HepG2 (cell line): ENCODE data around the gene ATR. TPM values are rescaled to one million over a fixed set of nuclear protein-coding genes. Genes with fewer than 3 reads are reported as not detected.
"Not testable (repeated sequence)": the region's sequence is repeated elsewhere in the genome, so short reads cannot be mapped to it uniquely, and the experiment has no call there.

Experiments
- ATAC-seq: fragments of 200-7000 bp; cut with Tn5 transposase; 3 replicates; pipeline ENCODE4 v1.9.1; 2020; ENCODE audit warnings: mild to moderate bottlenecking, moderate library complexity
- BruUV-seq: library from RNA; stranded (reverse); fragments of 400-500 nt; replicated peaks from 2 replicates; lab custom pipeline; 2021; lab: Mats Ljungman, UMichigan
- CTCF ChIA-PET: fragments of 300-600 bp; formaldehyde crosslinking; extraction: SDS; loops from one replicate; lab custom pipeline; 2021; ENCODE audit warnings: low total read pairs, inconsistent platforms, low intra/inter-chr PET ratio; lab: Yijun Ruan, JAX
- POLR2A ChIA-PET: fragments of 350-600 bp; sonication (Branson Sonifier 250); formaldehyde crosslinking; loops from one replicate; lab custom pipeline; 2020; ENCODE audit warnings: antibody characterized with exemption, inconsistent platforms; lab: Yijun Ruan, JAX
- DNase-seq: peaks from one replicate; pipeline ENCODE4 v3.0.0-alpha.2; 2015; ENCODE audit warnings: low spot score
- FAIRE-seq: peaks from 3 replicates; lab custom pipeline; 2011; peaks lifted over from hg19 to GRCh38; lab: Jason Lieb, UNC
- H2AFZ ChIP-seq: one replicate; pipeline ENCODE4 v1.6.1; 2011; ENCODE audit warnings: low read length, inconsistent platforms
- H3K27ac ChIP-seq: fragments of 300-600 bp; 3 replicates; pipeline ENCODE4 v1.8.0; 2011; ENCODE audit warnings: mixed run types, mild to moderate bottlenecking, mixed read lengths, low read length, inconsistent platforms; ENCODE audit not compliant: insufficient read depth; ENCODE audit errors: extremely low read length
- H3K27me3 ChIP-seq, 2 experiments: fragments of 200-600 bp in 1 of 2; 2 replicates in 1 of 2; 3 replicates in 1 of 2; pipeline versions ENCODE4 v1.6.0 to v1.8.0; 2011; ENCODE audit warnings: low read length in 2 of 2, mild to moderate bottlenecking in 2 of 2, moderate library complexity in 2 of 2, inconsistent platforms in 1 of 2; ENCODE audit not compliant: insufficient read depth in 2 of 2, control insufficient read depth in 1 of 2
- H3K36me3 ChIP-seq, 2 experiments: fragments of 200-600 bp in 1 of 2; replicated peaks in 1 of 2; 2 replicates in 1 of 2; 3 replicates in 1 of 2; pipeline versions ENCODE4 v1.5.1 to v1.8.0; 2011; ENCODE audit warnings: low read length in 2 of 2, inconsistent platforms in 1 of 2; ENCODE audit not compliant: insufficient read depth in 2 of 2, control insufficient read depth in 1 of 2
- H3K4me1 ChIP-seq: 2 replicates; pipeline ENCODE4 v1.5.1; 2012; ENCODE audit warnings: low read length, inconsistent platforms; ENCODE audit not compliant: insufficient read depth
- H3K4me2 ChIP-seq: 2 replicates; pipeline ENCODE4 v1.6.0; 2011; ENCODE audit warnings: low read depth, low read length, inconsistent platforms
- H3K4me3 ChIP-seq, 3 experiments: fragments of 200-600 bp in 1 of 3; sonication (generic), shearing (Covaris generic) in 1 of 3; replicated peaks in 1 of 3; 2 replicates each; pipeline ENCODE4 v1.5.1; 2011 to 2016; ENCODE audit warnings: low read length in 3 of 3, inconsistent platforms in 2 of 3, low read depth in 2 of 3, mild to moderate bottlenecking in 2 of 3, control low read depth in 1 of 3, mixed read lengths in 1 of 3; ENCODE audit not compliant: insufficient read depth in 1 of 3
- H3K79me2 ChIP-seq: one replicate; pipeline ENCODE4 v1.6.1; 2011; ENCODE audit warnings: low read length, inconsistent platforms; ENCODE audit not compliant: insufficient read depth
- H3K9ac ChIP-seq: 2 replicates; pipeline ENCODE4 v1.6.0; 2011; ENCODE audit warnings: mild to moderate bottlenecking, low read depth, low read length, inconsistent platforms; ENCODE audit not compliant: insufficient read depth
- H3K9me3 ChIP-seq: 2 replicates; pipeline ENCODE4 v1.5.1; 2012; ENCODE audit warnings: mild to moderate bottlenecking, low read length
- H4K20me1 ChIP-seq: 2 replicates; pipeline ENCODE4 v1.6.0; 2011; ENCODE audit warnings: inconsistent platforms, mild to moderate bottlenecking, low read length, moderate library complexity; ENCODE audit not compliant: insufficient read depth
- ARNTL ChIP-seq: sonication (generic); formaldehyde crosslinking; IDR thresholded peaks from 2 replicates; pipeline ENCODE4 v1.4.0; 2020; ENCODE audit warnings: mild to moderate bottlenecking, missing genetic modification reagents
- CREB1 ChIP-seq, 2 experiments: fragments of 450-650 bp in 1 of 2; IDR thresholded peaks; 2 replicates each; pipeline ENCODE4 v1.6.1; 2016 to 2017; ENCODE audit warnings: control low read depth in 1 of 2, mild to moderate bottlenecking in 1 of 2, missing compliant biosample characterization in 1 of 2, missing genetic modification characterization in 1 of 2
- FOSL1 ChIP-seq: sonication (generic); formaldehyde crosslinking; IDR thresholded peaks from 2 replicates; pipeline ENCODE4 v1.9.0; 2021; ENCODE audit warnings: missing genetic modification reagents, borderline replicate concordance
- GATAD2A ChIP-seq: IDR thresholded peaks from 2 replicates; pipeline ENCODE4 v1.6.1; 2016
- NAIF1 ChIP-seq: sonication (generic); formaldehyde crosslinking; IDR thresholded peaks from 2 replicates; pipeline ENCODE4 v1.5.0; 2020; ENCODE audit warnings: mild to moderate bottlenecking, missing genetic modification reagents, borderline replicate concordance
- XBP1 ChIP-seq: sonication (generic); formaldehyde crosslinking; IDR thresholded peaks from 2 replicates; pipeline ENCODE4 v1.5.0; 2020; ENCODE audit warnings: missing genetic modification reagents
- ZNF143 ChIP-seq: sonication (generic); formaldehyde crosslinking; IDR thresholded peaks from 2 replicates; pipeline ENCODE4 v1.4.0; 2020; ENCODE audit warnings: missing genetic modification reagents
- ZNF274 ChIP-seq: sonication (generic); formaldehyde crosslinking; IDR thresholded peaks from 2 replicates; pipeline ENCODE4 v1.5.1; 2020; ENCODE audit warnings: mild to moderate bottlenecking, missing genetic modification reagents
- ZNF331 ChIP-seq: sonication (generic); formaldehyde crosslinking; IDR thresholded peaks from 2 replicates; pipeline ENCODE4 v1.4.0; 2020; ENCODE audit warnings: missing genetic modification reagents
- ZNF772 ChIP-seq: sonication (generic); formaldehyde crosslinking; IDR thresholded peaks from 2 replicates; pipeline ENCODE4 v1.5.0; 2020; ENCODE audit warnings: mild to moderate bottlenecking, missing genetic modification reagents
- WGBS: methylation state at CpG from one replicate; pipeline ENCODE4 v1.1.6; 2017; ENCODE audit warnings: low lambda C conversion rate; 5-methylcytosine and 5-hydroxymethylcytosine counted together
- in situ Hi-C: cut with HindIII; loops from 2 replicates; pipeline ENCODE4 v1.10.0; 2017; ENCODE audit warnings: low pct_unique_long_range_greater_than_20kb; ENCODE audit not compliant: extremely low pct_ligation_motif_present
- intact Hi-C: fragments of 100-400 bp; cut with micrococcal nuclease; formaldehyde crosslinking; loops from one replicate; pipeline ENCODE4 v1.10.0; 2022; ENCODE audit not compliant: unreplicated experiment
- polyA plus RNA-seq, 8 experiments: library from polyadenylated mRNA; depleted of rRNA in 3 of 8; stranded (reverse) in 7 of 8; unstranded in 1 of 8; fragments of >200 nt; fragmentation: Illumina TruSeq in 4 of 8; extraction: Trizol in 4 of 8; gene quantifications; 2 replicates each; pipeline versions ENCODE4 v1.2.1 to v1.2.3, GENCODE V29; 2011 to 2016; ENCODE audit warnings: low read depth in 4 of 8, missing spikeins in 1 of 8, mixed read lengths in 1 of 8; ENCODE audit not compliant: insufficient read depth in 1 of 8
- total RNA-seq, 5 experiments: library from RNA; depleted of rRNA; stranded (reverse); fragments of >200 nt; fragmentation: Illumina TruSeq; extraction: Trizol; gene quantifications; 2 replicates each; pipeline ENCODE4 v1.2.3, GENCODE V29; 2016; ENCODE audit warnings: low read depth in 1 of 5

ATR gene
- total and polyA plus RNA-seq, 2 of the 13 experiments (the other 11 are each of a cell fraction or from before 2014, with no cell fraction given), result 6.6 to 17.0 TPM

DNA sequence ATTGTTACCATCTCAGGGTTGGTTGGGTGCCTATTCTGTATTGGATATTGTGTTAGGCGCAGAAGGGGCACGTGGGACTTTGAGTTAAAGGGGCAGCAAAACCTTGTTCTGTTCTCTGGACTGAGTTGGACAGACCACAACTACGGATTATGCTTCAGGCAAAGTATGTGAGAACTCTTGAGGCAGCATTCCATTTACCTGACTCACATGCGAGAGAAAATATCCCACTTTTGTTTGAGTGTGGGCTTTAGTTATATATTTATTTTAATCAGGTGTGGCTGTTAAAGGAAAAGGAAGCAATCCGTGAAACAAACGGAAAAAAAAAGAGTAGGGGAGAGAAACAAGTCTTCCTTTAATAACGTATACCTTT is 17.0 kb upstream of the ATR start (continued):
- TF ChIP-seq FOSL1 (CRISPR knock-in tag) (peak; percentile 42; the same call in 1 of the 2 replicates), ARNTL (CRISPR knock-in tag) (0 out of 2 replicates have a peak, but pooled peaks have one; percentile 0), GATAD2A (CRISPR knock-in tag) (no peak), ZNF274 (CRISPR knock-in tag) (no peak), ZNF143 (CRISPR knock-in tag) (no peak), ZNF331 (CRISPR knock-in tag) (0 out of 2 replicates have a peak, but pooled peaks have one; percentile 39), XBP1 (CRISPR knock-in tag) (no peak)

DNA sequence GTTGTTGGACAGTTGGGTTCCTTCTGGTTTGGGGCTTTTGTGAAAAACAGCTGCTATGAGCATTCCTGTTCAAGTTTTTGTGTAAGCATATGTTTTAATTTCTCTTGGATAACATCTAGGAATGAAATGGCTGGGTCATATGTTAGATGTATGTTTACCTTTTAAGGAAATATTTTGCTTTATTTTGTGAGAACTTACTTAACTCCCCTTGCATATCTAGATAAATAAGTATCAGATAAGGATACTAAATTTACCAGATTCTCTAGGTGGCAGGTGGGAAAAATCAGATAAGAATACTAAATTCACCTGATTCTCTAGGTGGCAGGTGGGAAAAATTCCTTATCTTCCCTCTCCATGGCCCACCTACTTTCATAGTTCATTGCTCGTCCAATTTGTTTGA is 16.6 kb upstream of the ATR start:
- H3K27me3 ChIP-seq, result no peaks in the 10 kb centered on the region; a peak in 2 of 5 replicates
- TF ChIP-seq ZNF772 (no peak), NAIF1 (CRISPR knock-in tag) (no peak), CREB1 (IDR thresholded peaks at IDR 0.05) (no peak), CREB1 (CRISPR knock-in tag; IDR thresholded peaks at IDR 0.05) (0 out of 2 replicates have a peak, but pooled peaks have one; percentile 11)
- BruUV-seq, result no TSS peak
- in situ Hi-C loops, result no loop called here
- H4K20me1 ChIP-seq, result no peaks in the 10 kb centered on the region
- no peaks in the 10 kb centered on the region for H3K9me3 ChIP-seq
- FAIRE-seq (no peak), DNase-seq (no peak), ATAC-seq (no peak)
- H3K4me2 ChIP-seq, result peak overlapping the region; percentile 87
- H2AFZ ChIP-seq, result peak overlapping the region; percentile 98
- peak overlapping the region; percentile 80 to 83 (median 80) for H3K4me3 ChIP-seq
- peak overlapping the region; percentile 82 for H3K27ac ChIP-seq
- POLR2A ChIA-PET, result no interaction called here
- intact Hi-C loops, result no loop called here
- peaks cover 29% of the 10 kb centered on the region for H3K4me1 ChIP-seq
- H3K79me2 ChIP-seq, result peaks cover 13% of the 10 kb centered on the region
- no peaks in the 10 kb centered on the region for H3K36me3 ChIP-seq
- WGBS, result 0% methylated on average over 1 of the region's 1 CpG
- CTCF ChIA-PET, result no interaction called here
- H3K9ac ChIP-seq, result peak overlapping the region; percentile 77; the same call in 1 of the 2 replicates

DNA sequence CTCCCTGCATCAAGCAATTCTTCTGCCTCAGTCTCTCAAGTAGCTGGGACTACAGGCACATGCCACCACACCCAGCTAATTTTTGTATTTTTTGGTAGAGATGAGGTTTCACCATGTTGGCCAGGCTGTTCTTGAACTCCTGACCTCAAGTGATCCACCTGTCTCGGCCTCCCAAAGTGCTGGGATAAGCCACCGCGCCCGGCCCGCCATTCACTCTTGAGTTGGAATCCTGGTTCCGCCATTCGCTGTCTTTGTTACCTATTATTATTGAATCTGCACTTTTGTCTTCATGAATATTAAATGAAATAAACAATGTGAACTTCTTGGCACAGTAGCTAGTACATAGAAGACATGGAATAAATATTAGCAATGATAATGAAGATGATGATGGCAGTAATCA is 13.7 kb upstream of the ATR start:
- H3K9me3 ChIP-seq, ATAC-seq, H3K9ac ChIP-seq, H3K79me2 ChIP-seq, H3K27ac ChIP-seq, in situ Hi-C loops, H3K27me3 ChIP-seq, BruUV-seq, H3K36me3 ChIP-seq, DNase-seq, H3K4me2 ChIP-seq, H3K4me3 ChIP-seq, H2AFZ ChIP-seq, CTCF ChIA-PET, FAIRE-seq, intact Hi-C loops, H4K20me1 ChIP-seq: not testable (repeated sequence)
- H3K4me1 ChIP-seq, result peaks cover 14% of the 10 kb centered on the region
- POLR2A ChIA-PET, result interaction anchor here (1.6 kb wide), 1 partner anchor 14 kb away, joined by 5 read pairs; the partner anchor contains the start of gene ATR
- WGBS, result 93% methylated on average over 7 of the region's 7 CpGs
